GM19025 (cell line): ENCODE measurements around the gene COASY.
A peak's percentile ranks its signal among the peaks of the same experiment; 100 is the strongest.
"Not testable (repeated sequence)": the region's sequence is repeated elsewhere in the genome, so short reads cannot be mapped to it uniquely, and the experiment has no call there.

Experiments used
- ATAC-seq: cut with Tn5 transposase; IDR thresholded peaks from one replicate; pipeline ENCODE4 v1.9.1; 2021; ENCODE audit warnings: mild to moderate bottlenecking, low read depth, moderate library complexity; ENCODE audit not compliant: unreplicated experiment

Gene COASY

GRCh38 chr17:42609182-42609813 lies 47.4 kb downstream of the COASY start, which contains the start of the genes RETREG3 and TUBG1:
Gene RETREG3 (minus strand): TSS chr17:42609374. CDS start chr17:42609324, 50 bp downstream.
Gene TUBG1 (plus strand): TSS chr17:42609683. CDS start chr17:42609738, 55 bp downstream.
- peak; percentile 89 for ATAC-seq

GRCh38 chr17:42609814-42610801 lies 48.2 kb downstream of the COASY start:
- ATAC-seq, result not testable (repeated sequence)

GRCh38 chr17:42612013-42612412 lies 50.1 kb downstream of the COASY start:
- no peak for ATAC-seq

- ATAC-seq, result no peak
Measured at GRCh38 chr17:42613699-42614295, 51.8 kb downstream of the COASY start.
